Stimulated activated naive CD8-positive, alpha-beta T cell treated with anti-CD3 and anti-CD28 coated beads, Interleukin-15, Interleukin-2, amounts not matched to agents 100 ng/mL and 50 ng/mL, for 24 hours (primary cell): ENCODE results near the gene HIC2.
"Not testable (repeated sequence)": the region's sequence is repeated elsewhere in the genome, so short reads cannot be mapped to it uniquely, and the experiment has no call there.

Experiments used
- H3K27ac Mint-ChIP-seq: one replicate; pipeline ENCODE4 v1.8.0; 2021; ENCODE audit warnings: mild to moderate bottlenecking, mixed read lengths
- H3K27me3 Mint-ChIP-seq: one replicate; pipeline ENCODE4 v1.8.0; 2021; ENCODE audit warnings: mixed read lengths
- H3K36me3 Mint-ChIP-seq: one replicate; pipeline ENCODE4 v1.8.0; 2021; ENCODE audit warnings: low read depth, mixed read lengths
- H3K4me1 Mint-ChIP-seq: one replicate; pipeline ENCODE4 v1.8.0; 2021; ENCODE audit warnings: low read depth, mixed read lengths
- H3K4me3 Mint-ChIP-seq: one replicate; pipeline ENCODE4 v1.8.0; 2021; ENCODE audit warnings: mild to moderate bottlenecking, mixed read lengths
- H3K9me3 Mint-ChIP-seq: one replicate; pipeline ENCODE4 v1.8.0; 2021; ENCODE audit warnings: mixed read lengths

The HIC2 gene

GRCh38 chr22:21444701-21445436 is 27.7 kb downstream of the HIC2 start:
- Mint-ChIP-seq H3K36me3 (peaks cover 9% of the 10 kb centered on the region), H3K9me3 (no peaks in the 10 kb centered on the region), H3K27me3 (no peaks in the 10 kb centered on the region), H3K4me3 (no peak overlapping the region), H3K4me1 (no peaks in the 10 kb centered on the region), H3K27ac (no peak overlapping the region)

GRCh38 chr22:21445437-21446127 is 28.4 kb downstream of the HIC2 start:
- Mint-ChIP-seq H3K27ac (no peak overlapping the region), H3K36me3 (peaks cover 9% of the 10 kb centered on the region), H3K4me1 (no peaks in the 10 kb centered on the region), H3K4me3 (no peak overlapping the region), H3K9me3 (no peaks in the 10 kb centered on the region), H3K27me3 (no peaks in the 10 kb centered on the region)

- Mint-ChIP-seq H3K9me3 (no peaks in the 10 kb centered on the region), H3K27me3 (no peaks in the 10 kb centered on the region), H3K4me1 (no peaks in the 10 kb centered on the region), H3K27ac (no peak overlapping the region), H3K36me3 (peaks cover 9% of the 10 kb centered on the region), H3K4me3 (no peak overlapping the region)
Measured at GRCh38 chr22:21446128-21446826, 29.1 kb downstream of the HIC2 start.

DNA sequence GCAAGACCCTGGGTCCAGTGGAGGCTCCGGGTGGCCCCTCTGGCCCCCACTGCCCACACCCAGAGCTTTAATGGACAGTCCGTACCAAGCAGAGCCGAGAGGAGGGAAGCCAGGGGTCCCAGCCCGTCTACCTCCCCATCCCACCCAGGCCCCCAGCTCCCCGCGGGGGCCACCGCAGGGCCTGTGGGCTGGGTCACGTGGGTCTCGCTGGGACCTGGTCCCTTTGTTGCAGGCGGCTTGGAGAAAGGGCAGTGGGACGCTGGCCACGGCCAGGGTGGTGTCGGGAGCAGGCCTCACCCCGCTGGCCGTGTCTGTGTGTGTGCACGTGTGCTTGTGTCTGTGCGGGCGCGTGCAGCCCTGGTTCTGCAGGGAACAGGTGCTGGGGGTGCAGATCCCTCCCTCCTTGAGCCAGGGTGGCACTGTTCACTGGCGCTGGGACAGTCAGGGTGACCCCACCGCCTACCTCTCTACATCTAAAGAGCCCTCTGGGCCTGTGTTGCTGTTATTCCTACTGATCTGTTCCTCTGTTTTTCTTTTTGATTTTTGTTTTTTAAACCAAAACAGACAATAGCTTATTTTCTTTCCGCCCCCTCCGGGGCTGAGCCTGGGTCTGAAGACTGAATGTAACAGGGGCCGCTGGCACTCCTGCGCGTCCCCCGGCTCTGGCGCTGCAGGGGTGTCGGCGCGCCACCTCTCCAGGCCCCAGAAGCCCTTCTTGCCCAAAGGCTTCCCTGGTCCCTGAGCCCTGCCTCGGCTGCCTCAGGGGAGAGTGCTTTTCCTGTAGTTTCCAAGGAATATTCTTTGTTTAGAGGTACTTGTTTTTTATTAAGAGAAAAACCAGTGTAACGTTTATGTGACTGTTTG is 29.9 kb downstream of the HIC2 start:
- no peak overlapping the region for H3K4me3 Mint-ChIP-seq
- no peak overlapping the region for H3K27ac Mint-ChIP-seq
- H3K4me1 Mint-ChIP-seq, result no peaks in the 10 kb centered on the region
- peaks cover 9% of the 10 kb centered on the region for H3K36me3 Mint-ChIP-seq
- no peaks in the 10 kb centered on the region for H3K27me3 Mint-ChIP-seq
- H3K9me3 Mint-ChIP-seq, result no peaks in the 10 kb centered on the region

DNA sequence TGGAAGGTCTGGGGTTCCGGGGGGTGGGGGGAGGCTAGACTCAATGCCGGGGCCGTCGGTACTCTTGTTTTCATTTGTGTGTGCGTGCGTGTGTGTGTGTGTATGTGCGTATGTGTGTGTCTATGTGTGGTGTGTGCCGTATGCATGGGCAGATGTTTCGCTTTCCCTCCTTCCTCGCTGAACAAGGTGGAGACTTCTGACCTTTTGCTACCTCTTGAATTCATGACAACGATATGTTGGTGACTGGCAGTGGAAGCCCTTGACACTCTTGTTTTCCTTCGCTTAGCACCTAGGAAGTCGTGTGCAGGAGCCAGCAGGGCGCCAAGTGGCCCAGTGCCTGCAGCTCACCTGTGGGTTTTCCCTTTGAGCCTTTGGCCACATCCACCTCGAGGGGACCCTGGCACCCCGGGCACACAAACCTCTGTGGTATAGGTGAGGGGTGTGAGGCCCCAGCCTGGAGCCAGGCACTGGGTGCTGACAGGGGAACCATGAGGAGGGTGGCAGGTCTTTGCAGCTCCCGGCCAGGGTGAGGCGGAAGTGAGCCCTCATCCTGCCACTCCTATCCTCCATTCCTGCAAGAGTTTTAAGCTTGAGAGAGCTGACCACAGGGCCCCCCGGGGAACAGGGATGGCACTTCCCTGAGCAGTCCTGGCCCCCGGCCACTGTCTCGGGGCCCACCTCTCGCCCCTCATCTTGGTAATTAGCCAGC is 30.7 kb downstream of the HIC2 start:
- Mint-ChIP-seq H3K27ac (no peak overlapping the region), H3K36me3 (peaks cover 9% of the 10 kb centered on the region), H3K4me1 (no peaks in the 10 kb centered on the region), H3K4me3 (no peak overlapping the region), H3K27me3 (no peaks in the 10 kb centered on the region), H3K9me3 (no peaks in the 10 kb centered on the region)

GRCh38 chr22:21448627-21449416 is 31.7 kb downstream of the HIC2 start:
- no peaks in the 10 kb centered on the region for H3K4me1 Mint-ChIP-seq
- H3K36me3 Mint-ChIP-seq, result peaks cover 9% of the 10 kb centered on the region
- no peaks in the 10 kb centered on the region for H3K27me3 Mint-ChIP-seq
- no peaks in the 10 kb centered on the region for H3K9me3 Mint-ChIP-seq
- no peak overlapping the region for H3K4me3 Mint-ChIP-seq
- H3K27ac Mint-ChIP-seq, result no peak overlapping the region

- H3K36me3 Mint-ChIP-seq, result peaks cover 9% of the 10 kb centered on the region
- no peak overlapping the region for H3K27ac Mint-ChIP-seq
- no peaks in the 10 kb centered on the region for H3K9me3 Mint-ChIP-seq
- no peaks in the 10 kb centered on the region for H3K27me3 Mint-ChIP-seq
- no peak overlapping the region for H3K4me3 Mint-ChIP-seq
- H3K4me1 Mint-ChIP-seq, result no peaks in the 10 kb centered on the region
Measured at GRCh38 chr22:21449531-21450319, 32.6 kb downstream of the HIC2 start.

DNA sequence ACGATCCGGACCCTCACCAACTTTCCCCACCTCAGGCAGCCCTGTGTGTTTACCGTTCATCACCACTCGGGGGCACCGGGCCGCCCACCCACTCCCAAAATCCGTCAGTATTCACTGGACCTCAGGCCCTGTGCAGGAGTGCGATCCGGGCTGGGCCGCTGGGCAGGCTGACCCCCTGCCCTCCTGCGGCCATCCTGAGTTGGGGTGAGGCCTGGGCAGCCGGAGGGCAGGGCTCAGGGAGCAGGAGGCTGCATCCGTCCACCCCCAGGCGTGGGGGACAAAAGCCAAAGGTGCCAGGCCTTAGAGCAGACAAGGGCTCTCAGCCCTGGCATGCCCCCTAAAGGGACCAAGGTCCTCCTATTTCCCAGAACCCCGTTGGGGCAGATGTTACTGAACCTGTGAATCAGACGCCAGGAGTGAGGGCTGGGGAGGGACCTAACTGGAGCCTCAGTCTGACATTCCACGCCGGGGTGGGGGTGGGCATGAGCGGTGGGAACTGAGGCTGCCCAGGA is 33.2 kb downstream of the HIC2 start:
- Mint-ChIP-seq H3K36me3 (peaks cover 9% of the 10 kb centered on the region), H3K27me3 (no peaks in the 10 kb centered on the region), H3K27ac (no peak overlapping the region), H3K4me1 (no peaks in the 10 kb centered on the region), H3K4me3 (no peak overlapping the region), H3K9me3 (no peaks in the 10 kb centered on the region)

DNA sequence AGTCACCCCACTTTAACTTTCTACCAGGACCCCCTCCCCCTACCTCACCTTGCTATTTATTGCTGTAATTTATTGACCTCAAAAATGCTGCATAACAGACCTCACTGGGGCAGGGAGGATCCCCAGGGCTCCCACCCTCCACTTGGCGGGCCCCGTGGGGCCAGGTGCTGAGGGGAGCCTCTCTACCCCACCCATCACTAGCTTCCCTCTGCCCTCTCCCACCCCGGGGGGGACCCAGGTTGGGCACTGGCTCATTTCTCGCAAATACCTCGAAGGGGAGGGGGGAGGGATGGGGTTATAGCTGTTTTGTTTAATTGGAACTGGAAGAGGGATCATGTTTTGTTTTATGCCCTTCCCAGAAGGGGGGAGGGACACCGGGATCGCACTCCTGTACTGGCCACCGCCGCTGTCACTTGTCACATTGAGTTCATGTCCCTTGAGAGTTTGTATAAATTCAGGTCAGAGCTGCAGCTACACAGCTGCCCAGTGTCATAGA is 33.7 kb downstream of the HIC2 start:
- Mint-ChIP-seq H3K27ac (no peak overlapping the region), H3K27me3 (no peaks in the 10 kb centered on the region), H3K36me3 (peaks cover 7% of the 10 kb centered on the region), H3K4me3 (no peak overlapping the region), H3K4me1 (no peaks in the 10 kb centered on the region), H3K9me3 (no peaks in the 10 kb centered on the region)

GRCh38 chr22:21451545-21452520 is 34.7 kb downstream of the HIC2 start:
- H3K27ac Mint-ChIP-seq, result no peak overlapping the region
- H3K4me3 Mint-ChIP-seq, result no peak overlapping the region
- H3K4me1 Mint-ChIP-seq, result no peaks in the 10 kb centered on the region
- H3K9me3 Mint-ChIP-seq, result no peaks in the 10 kb centered on the region
- H3K27me3 Mint-ChIP-seq, result no peaks in the 10 kb centered on the region
- H3K36me3 Mint-ChIP-seq, result peaks cover 5% of the 10 kb centered on the region

GRCh38 chr22:21452666-21453065 is 35.5 kb downstream of the HIC2 start:
- not testable (repeated sequence) for H3K4me3 Mint-ChIP-seq, H3K36me3 Mint-ChIP-seq, H3K9me3 Mint-ChIP-seq, H3K27ac Mint-ChIP-seq, H3K4me1 Mint-ChIP-seq, H3K27me3 Mint-ChIP-seq

GRCh38 chr22:21454998-21455333 is 37.8 kb downstream of the HIC2 start:
- not testable (repeated sequence) for H3K9me3 Mint-ChIP-seq, H3K36me3 Mint-ChIP-seq, H3K27me3 Mint-ChIP-seq, H3K4me3 Mint-ChIP-seq, H3K27ac Mint-ChIP-seq, H3K4me1 Mint-ChIP-seq
